GM15510 (cell line): ENCODE measurements around the gene TRPM6.

Source experiments
- POLR2A ChIP-seq: IDR thresholded peaks from 3 replicates; pipeline ENCODE4 v1.6.1; 2011; ENCODE audit warnings: borderline replicate concordance; ENCODE audit not compliant: insufficient read length; ENCODE audit errors: extremely low read depth

TRPM6 gene

GRCh38 chr9:74721696-74722660, 165.7 kb downstream of the TRPM6 start:
- no peak for TF ChIP-seq POLR2A

- TF ChIP-seq POLR2A, result no peak
Observed at GRCh38 chr9:74719306-74719705, 168.4 kb downstream of the TRPM6 start.

- no peak for TF ChIP-seq POLR2A
Observed at GRCh38 chr9:74718709-74719108, 169.0 kb downstream of the TRPM6 start.

- no peak for TF ChIP-seq POLR2A
Observed at GRCh38 chr9:74711341-74711740, 176.4 kb downstream of the TRPM6 start.

GRCh38 chr9:74697535-74697934, 190.2 kb downstream of the TRPM6 start:
- TF ChIP-seq POLR2A, result no peak

- TF ChIP-seq POLR2A, result no peak
Observed at GRCh38 chr9:74696520-74696919, 191.2 kb downstream of the TRPM6 start.

- no peak for TF ChIP-seq POLR2A
Observed at GRCh38 chr9:74691058-74691457, 196.7 kb downstream of the TRPM6 start.

GRCh38 chr9:74683322-74683721, 204.4 kb downstream of the TRPM6 start:
- no peak for TF ChIP-seq POLR2A

GRCh38 chr9:74681906-74682305, 205.8 kb downstream of the TRPM6 start:
- no peak for TF ChIP-seq POLR2A

- TF ChIP-seq POLR2A, result no peak
Observed at GRCh38 chr9:74674077-74674476, 213.6 kb downstream of the TRPM6 start.
